Subcutaneous abdominal adipose tissue (tissue), 5 donors: ENCODE measurements around the gene PPARA.

ENCODE experiments used
- H3K27ac ChIP-seq: one replicate; pipeline ENCODE4 v1.7.0; 2013; ENCODE audit warnings: low read depth, mild to moderate bottlenecking, inconsistent platforms, low read length, moderate library complexity
- H3K27me3 ChIP-seq, 5 donors: one replicate each; pipeline ENCODE4 v1.7.0; 2013; ENCODE audit warnings: low read length in 5 of 5, inconsistent platforms in 1 of 5; ENCODE audit not compliant: control insufficient read depth in 5 of 5, insufficient read depth in 4 of 5
- H3K36me3 ChIP-seq, 5 donors: one replicate each; pipeline ENCODE4 v1.7.0; 2013; ENCODE audit warnings: low read length in 5 of 5; ENCODE audit not compliant: control insufficient read depth in 5 of 5, insufficient read depth in 5 of 5
- H3K4me1 ChIP-seq, 5 donors: one replicate each; pipeline ENCODE4 v1.7.0; 2013; ENCODE audit warnings: low read length in 5 of 5, mild to moderate bottlenecking in 3 of 5, moderate library complexity in 1 of 5; ENCODE audit not compliant: control insufficient read depth in 5 of 5, insufficient read depth in 5 of 5
- H3K4me3 ChIP-seq, 5 donors: one replicate each; pipeline ENCODE4 v1.7.0; 2013; ENCODE audit warnings: low read length in 5 of 5, low read depth in 1 of 5
- H3K9ac ChIP-seq, 5 donors: one replicate each; pipeline ENCODE4 v1.7.0; 2013; ENCODE audit warnings: low read length in 5 of 5, mild to moderate bottlenecking in 4 of 5, moderate library complexity in 3 of 5
- H3K9me3 ChIP-seq, 5 donors: one replicate each; pipeline ENCODE4 v1.7.0; 2013; ENCODE audit warnings: low read length in 5 of 5; ENCODE audit not compliant: control insufficient read depth in 5 of 5
- donor health status: healthy.
- donor health status: healthy.
- donor health status: healthy.
- donor health status: healthy.
- donor health status: healthy.

Gene PPARA

DNA sequence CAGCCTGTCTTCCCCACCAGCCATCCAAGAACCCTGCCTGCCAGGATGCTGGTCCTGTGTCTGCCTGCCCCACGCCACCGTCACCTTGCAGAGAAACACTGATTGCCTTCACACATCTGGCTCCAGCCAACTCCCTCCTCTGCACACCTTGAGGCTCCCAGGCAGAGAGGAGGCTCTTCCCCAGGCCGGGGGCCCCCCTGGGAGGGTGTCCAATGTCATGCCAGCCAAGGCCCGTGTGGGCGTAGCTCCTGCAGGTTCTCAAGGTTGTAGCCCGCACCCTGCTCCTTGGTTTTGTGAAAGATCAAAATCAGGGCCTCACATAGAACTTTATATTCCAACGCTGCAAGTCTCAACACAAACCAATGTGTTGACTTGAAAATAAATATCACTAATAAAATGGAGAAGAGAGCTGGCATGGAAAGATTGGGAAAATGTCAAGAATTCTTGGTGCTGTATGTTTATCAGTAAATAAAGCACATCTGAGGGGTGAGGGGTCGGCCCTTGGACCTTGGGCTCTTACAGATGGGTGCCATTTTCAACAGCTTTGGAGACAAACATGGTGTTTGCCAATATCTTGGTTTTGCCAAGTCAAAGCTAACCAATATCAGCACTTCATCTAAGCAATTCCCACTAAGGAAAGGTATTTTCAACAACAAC lies 6.7 kb upstream of the PPARA start:
- Histone ChIP-seq H3K4me1 (peaks cover 7 to 28% (median 18%) of the 10 kb centered on the region in 5 donors), H3K27ac (no peak overlapping the region)

DNA sequence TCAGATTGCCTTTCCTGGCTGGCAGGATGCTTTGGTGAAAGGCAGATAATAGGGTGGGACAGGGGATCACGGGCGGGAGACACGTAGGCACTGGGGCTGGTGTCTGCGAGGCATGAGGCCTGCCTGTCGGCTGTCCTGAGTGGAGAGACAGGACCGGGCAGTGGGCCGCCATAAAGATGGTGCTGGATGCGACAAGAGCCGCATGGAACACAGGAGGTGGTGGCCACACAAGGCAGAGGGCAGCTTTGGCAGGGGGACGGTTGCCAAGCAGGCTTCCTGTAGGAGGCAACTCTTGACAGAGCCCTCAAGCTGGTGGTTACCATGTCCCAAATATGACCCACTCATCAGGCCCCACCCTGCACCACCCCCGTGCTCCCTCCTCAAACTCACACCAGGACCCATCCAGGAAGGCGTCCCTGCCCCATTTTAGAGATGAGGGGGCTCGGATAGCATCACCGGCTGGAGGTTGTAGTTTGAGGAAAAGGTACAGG lies 4.9 kb upstream of the PPARA start:
- Histone ChIP-seq H3K9me3 (no peaks in the 10 kb centered on the region), H3K27ac (no peak overlapping the region), H3K4me3 (no peak overlapping the region), H3K36me3 (no peaks in the 10 kb centered on the region), H3K4me1 (peaks cover 10 to 34% (median 28%) of the 10 kb centered on the region in 5 donors), H3K27me3 (no peaks in the 10 kb centered on the region), H3K9ac (no peak overlapping the region)

More for the DNA sequence above, 6.7 kb upstream of the PPARA start:
- Histone ChIP-seq H3K9me3 (no peaks in the 10 kb centered on the region), H3K36me3 (no peaks in the 10 kb centered on the region), H3K9ac (no peak overlapping the region), H3K4me3 (no peak overlapping the region), H3K27me3 (no peaks in the 10 kb centered on the region)

DNA sequence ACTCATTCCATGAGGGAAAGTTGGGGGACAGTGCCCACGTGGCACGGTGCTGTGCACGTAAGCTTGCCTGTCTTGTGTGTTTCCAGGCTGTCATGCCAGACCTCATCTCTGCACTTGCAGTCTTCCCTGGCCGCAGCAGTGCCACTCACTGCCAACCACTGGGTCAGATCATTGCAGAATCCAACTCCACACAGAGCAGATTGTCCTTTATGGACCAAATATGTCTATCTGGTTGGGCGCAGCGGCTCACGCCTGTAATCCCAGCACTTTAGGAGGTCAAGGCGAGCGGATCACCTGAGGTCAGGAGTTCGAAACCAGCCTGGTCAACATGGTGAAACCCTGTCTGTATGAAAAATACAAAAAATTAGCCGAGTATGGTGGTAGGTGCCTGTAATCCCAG lies 4.4 kb upstream of the PPARA start:
- H3K27ac ChIP-seq = no peak overlapping the region
- no peaks in the 10 kb centered on the region for H3K27me3 ChIP-seq
- no peaks in the 10 kb centered on the region for H3K36me3 ChIP-seq
- peaks cover 10 to 35% (median 29%) of the 10 kb centered on the region in 5 donors for H3K4me1 ChIP-seq
- H3K9me3 ChIP-seq = no peaks in the 10 kb centered on the region
- no peak overlapping the region for H3K9ac ChIP-seq
- no peak overlapping the region for H3K4me3 ChIP-seq

DNA sequence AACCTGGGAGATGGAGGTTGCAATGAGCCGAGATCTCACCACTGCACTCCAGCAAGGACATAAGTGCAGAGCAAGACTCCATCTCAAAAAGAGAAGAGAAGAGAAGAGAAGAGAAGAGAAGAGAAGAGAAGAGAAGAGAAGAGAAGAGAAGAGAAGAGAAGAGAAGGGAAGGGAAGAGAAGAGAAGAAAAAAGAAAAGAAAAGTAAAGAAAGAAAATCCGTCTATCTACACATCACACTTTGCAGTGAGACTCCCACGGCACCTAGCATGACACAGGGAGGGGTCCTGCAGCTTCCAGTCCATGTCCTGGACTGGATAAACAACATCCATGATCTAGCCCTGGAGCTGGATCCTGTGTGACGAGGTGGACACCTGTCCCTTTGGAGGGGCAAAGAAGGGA lies 4.0 kb upstream of the PPARA start:
- Histone ChIP-seq H3K36me3 (no peaks in the 10 kb centered on the region), H3K27me3 (no peaks in the 10 kb centered on the region), H3K4me1 (peaks cover 10 to 39% (median 33%) of the 10 kb centered on the region in 5 donors), H3K4me3 (no peak overlapping the region), H3K9me3 (no peaks in the 10 kb centered on the region), H3K27ac (no peak overlapping the region), H3K9ac (no peak overlapping the region)

DNA sequence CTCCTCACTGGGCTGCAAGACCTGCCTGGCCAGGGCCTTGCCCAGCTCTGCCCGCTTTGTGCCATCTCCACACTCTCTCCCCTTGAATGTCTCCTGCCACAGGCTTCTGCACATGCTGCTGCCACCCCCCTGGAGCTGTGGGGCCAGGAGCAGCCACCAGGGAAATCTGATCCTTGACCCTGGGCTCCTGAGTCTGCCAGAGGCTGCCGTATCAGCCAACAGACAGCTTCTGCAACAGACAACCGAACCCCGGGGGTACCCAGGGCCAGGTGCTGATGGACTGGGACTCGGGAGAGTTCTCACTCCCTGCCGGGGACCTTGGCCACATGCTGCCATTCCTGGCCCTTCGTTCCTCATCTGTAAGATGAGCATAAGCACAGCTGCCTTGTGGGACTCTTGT lies 3.3 kb upstream of the PPARA start:
- no peaks in the 10 kb centered on the region for H3K27me3 ChIP-seq

DNA sequence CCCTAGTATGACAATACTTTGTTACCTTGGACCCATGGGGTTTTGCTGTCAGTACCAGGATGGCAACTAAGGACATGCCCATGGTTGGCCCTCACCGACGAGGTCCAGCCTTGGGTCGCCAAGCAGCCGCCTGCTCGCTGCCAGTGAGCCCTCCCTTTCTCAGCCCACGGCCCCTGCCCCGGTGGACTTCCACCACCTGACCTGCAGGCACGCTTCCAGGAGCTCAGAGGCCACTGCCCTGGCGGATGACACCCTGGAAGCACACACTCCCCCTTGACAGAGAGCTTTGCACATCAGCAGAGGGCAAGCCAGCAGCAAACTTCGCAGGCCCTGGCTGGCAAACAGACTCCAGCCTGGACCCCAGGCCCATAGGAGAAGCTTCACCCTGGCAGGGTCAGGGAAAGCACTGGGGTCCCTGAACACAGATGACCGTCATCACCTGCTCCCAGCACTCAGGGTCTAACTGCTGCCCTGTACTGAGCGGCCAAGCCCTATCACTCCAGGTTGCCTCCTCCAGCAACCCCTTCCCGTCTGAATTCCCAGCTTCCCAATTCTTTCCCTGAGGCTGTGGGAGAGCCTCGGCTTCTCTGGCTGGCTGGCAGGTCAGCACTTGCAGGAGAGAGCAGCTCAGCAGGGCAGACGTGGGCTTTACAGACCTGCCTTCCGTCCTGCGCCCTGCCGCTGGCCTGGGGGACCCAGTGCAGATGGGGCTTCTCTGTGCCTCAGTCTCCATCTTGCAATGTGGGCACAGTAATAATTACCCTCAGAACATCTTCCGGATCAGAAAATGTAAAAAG lies 2.7 kb upstream of the PPARA start:
- Histone ChIP-seq H3K27ac (peak overlapping the region; percentile 60), H3K9me3 (no peaks in the 10 kb centered on the region), H3K9ac (no peak overlapping the region), H3K4me1 (peaks cover 11 to 53% (median 43%) of the 10 kb centered on the region in 5 donors), H3K27me3 (no peaks in the 10 kb centered on the region), H3K4me3 (no peak overlapping the region), H3K36me3 (peaks cover 0 to 4% (median 0%) of the 10 kb centered on the region in 5 donors)

More for the DNA sequence above, 3.3 kb upstream of the PPARA start:
- no peak overlapping the region for H3K9ac ChIP-seq
- H3K27ac ChIP-seq = no peak overlapping the region
- H3K36me3 ChIP-seq = no peaks in the 10 kb centered on the region
- no peaks in the 10 kb centered on the region for H3K9me3 ChIP-seq
- H3K4me1 ChIP-seq = peaks cover 10 to 47% (median 40%) of the 10 kb centered on the region in 5 donors
- no peak overlapping the region for H3K4me3 ChIP-seq

DNA sequence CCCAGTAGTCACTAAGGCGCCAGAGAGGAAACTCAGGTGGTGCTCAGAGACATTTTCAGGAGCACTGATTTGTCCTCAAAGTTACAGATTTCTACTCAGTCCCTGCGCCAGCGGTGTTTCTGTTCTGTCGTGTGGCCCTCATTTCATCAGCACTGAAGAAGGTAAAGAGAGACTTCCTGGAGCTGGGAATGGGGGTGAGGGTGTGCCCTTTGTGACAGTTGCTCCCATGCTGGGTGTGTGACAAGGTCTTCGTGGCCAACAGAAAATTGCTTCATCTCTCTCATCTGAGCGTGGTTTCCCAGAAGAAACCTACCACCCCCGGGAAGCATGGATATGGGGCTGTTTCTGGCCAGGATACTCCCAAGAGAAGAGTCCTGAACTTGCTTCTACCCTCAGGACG lies 2.0 kb upstream of the PPARA start:
- Histone ChIP-seq H3K4me1 (peaks cover 11 to 55% (median 43%) of the 10 kb centered on the region in 5 donors), H3K27me3 (no peaks in the 10 kb centered on the region), H3K36me3 (peaks cover 0 to 5% (median 0%) of the 10 kb centered on the region in 5 donors), H3K9ac (no peak overlapping the region), H3K9me3 (no peaks in the 10 kb centered on the region), H3K4me3 (no peak overlapping the region), H3K27ac (peak overlapping the region; percentile 60)

DNA sequence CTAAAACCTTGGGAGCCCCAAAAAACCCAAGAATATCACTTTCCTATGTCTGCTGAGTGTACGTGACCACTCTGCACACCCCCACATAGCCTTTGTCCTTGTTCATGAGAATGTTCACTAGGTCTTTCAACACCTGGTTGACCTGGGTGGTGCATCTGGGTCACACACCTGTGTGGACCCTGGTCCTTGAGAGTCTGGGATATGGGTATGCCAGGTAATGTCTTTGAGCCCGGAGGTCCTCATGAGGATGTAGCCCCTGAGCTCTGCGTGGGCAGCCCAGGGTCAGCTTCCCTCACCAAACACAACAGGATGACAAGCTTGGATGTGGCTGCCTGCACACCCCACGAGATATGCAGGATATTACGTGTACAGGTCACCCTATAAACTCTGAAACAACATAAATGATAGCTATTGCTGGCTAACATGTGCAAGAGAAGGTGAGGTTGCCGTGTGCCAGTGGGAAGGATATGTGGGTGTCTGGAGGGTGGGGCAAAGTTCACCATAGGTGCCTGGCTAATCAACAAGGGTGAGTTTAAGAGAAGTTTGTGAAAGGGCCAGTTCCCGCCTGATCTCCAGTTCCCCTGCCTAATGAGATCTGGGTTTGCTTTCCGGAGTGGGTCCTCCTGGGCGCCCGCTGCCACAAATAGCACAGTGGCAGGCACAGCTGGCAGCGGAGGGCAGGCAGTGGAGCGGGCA lies 1.4 kb upstream of the PPARA start:
- peak overlapping the region in 4 of 5 donors; percentile 53 to 82 (median 74) for H3K9ac ChIP-seq
- H3K4me3 ChIP-seq = peak overlapping the region; percentile 31 to 78 (median 75)

DNA sequence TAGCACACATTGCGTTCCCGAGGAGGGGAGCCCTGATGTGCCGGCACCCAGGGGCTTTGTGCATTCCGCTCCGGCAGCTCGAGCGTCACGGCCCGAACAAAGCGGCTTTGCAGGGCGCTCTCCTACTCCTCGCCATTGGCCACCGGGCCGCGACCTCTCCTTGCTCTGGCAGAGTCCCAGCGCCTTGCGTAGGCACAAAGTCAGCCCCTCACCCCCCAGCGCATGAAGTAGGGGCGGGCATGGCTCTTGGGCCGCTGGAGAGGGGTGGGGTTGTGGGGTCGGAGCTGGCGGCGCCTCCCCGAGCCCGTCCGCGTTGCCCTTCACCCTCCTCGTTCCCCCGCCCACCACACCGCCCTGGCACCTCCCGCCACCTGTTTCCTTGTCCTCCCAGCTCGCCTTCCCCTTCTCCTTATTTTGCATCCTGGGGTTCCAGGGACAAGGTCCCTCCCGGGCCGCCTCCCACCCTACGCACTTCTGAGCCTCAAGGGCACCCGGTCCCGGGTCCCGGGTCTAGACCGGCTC lies 753 bp upstream of the PPARA start:
- Histone ChIP-seq H3K9ac (peak overlapping the region in 4 of 5 donors; percentile 53 to 82 (median 74)), H3K4me3 (peak overlapping the region; percentile 6 to 78 (median 75)), H3K27ac (peak overlapping the region; percentile 60), H3K9me3 (no peaks in the 10 kb centered on the region), H3K4me1 (peaks cover 11 to 55% (median 43%) of the 10 kb centered on the region in 5 donors), H3K27me3 (no peaks in the 10 kb centered on the region), H3K36me3 (peaks cover 0 to 5% (median 0%) of the 10 kb centered on the region in 5 donors)

More for the DNA sequence above, 1.4 kb upstream of the PPARA start:
- Histone ChIP-seq H3K27me3 (no peaks in the 10 kb centered on the region), H3K4me1 (peaks cover 11 to 55% (median 43%) of the 10 kb centered on the region in 5 donors), H3K36me3 (peaks cover 0 to 5% (median 0%) of the 10 kb centered on the region in 5 donors), H3K27ac (peak overlapping the region; percentile 60), H3K9me3 (no peaks in the 10 kb centered on the region)
